ENCODE data around the gene PPM1D. TPM values are rescaled to one million over a fixed set of nuclear protein-coding genes. Genes with fewer than 3 reads are reported as not detected.

The PPM1D gene
- total RNA-seq, 2 experiments from 2014 or later: 9.1 to 16.5 TPM

GRCh38 chr17:60677308-60678117, 77.5 kb downstream of the PPM1D start, which contains the start of gene BCAS3:
Gene BCAS3, plus strand, starts transcription at chr17:60677851.
- H3K9me2 ChIP-seq (ENCODE audit: insufficient read depth, low read length): no peaks in the 10 kb centered on the region
- peak within 1 kb of the TSS; percentile 96 for H3K4me2 ChIP-seq (ENCODE audit: low read length)
- ChIA-PET CTCF (ENCODE audit: unreplicated experiment) (interaction anchor here (1.0 kb wide), 1 partner anchor 9 kb away, joined by 3 read pairs; no protein-coding TSS in a partner anchor), POLR2A (interaction anchor here (0.5 to 1.2 kb wide), 6 partner anchors 8 to 794 kb away, joined by 3 to 4 read pairs (median 3); no protein-coding TSS in a partner anchor)
- H3K27ac ChIP-seq (ENCODE audit: low read depth, low read length, poor library complexity, severe bottlenecking): no peak within 1 kb of the TSS
- intact Hi-C loops (cut with micrococcal nuclease; ENCODE audit: unreplicated experiment): loop anchor here (2.0 kb wide), 1 partner anchor 77 kb away; the partner anchor contains the start of gene PPM1D
- no peaks in the 10 kb centered on the region for H3K9me3 ChIP-seq (ENCODE audit: low read length)
- peak within 1 kb of the TSS; percentile 80 for H3K4me3 ChIP-seq (ENCODE audit: low read depth, low read length, poor library complexity, severe bottlenecking)
- peak; percentile 98 for DNase-seq (ENCODE audit: low spot score)
- H3K36me3 ChIP-seq (ENCODE audit: insufficient read depth, low read length): no peaks in the 10 kb centered on the region
- no peaks in the 10 kb centered on the region for H4K20me1 ChIP-seq (ENCODE audit: insufficient read depth, low read length)
- no peak for TF ChIP-seq EZH2phosphoT487 (IDR thresholded peaks at IDR 0.05; ENCODE audit: borderline replicate concordance, low read depth, low read length)
- TF ChIP-seq CTCF (conservative IDR thresholded peaks at IDR 0.05; ENCODE audit: low read length): no peak
- no peaks in the 10 kb centered on the region for H3K79me2 ChIP-seq (ENCODE audit: insufficient read depth, low read depth, low read length)
- peak within 1 kb of the TSS; percentile 96 for H2AFZ ChIP-seq (ENCODE audit: low read length)
- BruUV-seq (replicated peaks): no TSS peak
- H3K4me1 ChIP-seq (ENCODE audit: insufficient read depth, low read length, poor library complexity, severe bottlenecking): peaks cover 11% of the 10 kb centered on the region

GRCh38 chr17:60678118-60678444, 78.1 kb downstream of the PPM1D start:
- H3K9me2 ChIP-seq (ENCODE audit: insufficient read depth, low read length): no peaks in the 10 kb centered on the region
- DNase-seq (ENCODE audit: low spot score): no peak
- peak overlapping the region; percentile 96 for H2AFZ ChIP-seq (ENCODE audit: low read length)
- no peaks in the 10 kb centered on the region for H3K9me3 ChIP-seq (ENCODE audit: low read length)
- peak overlapping the region; percentile 80 for H3K4me3 ChIP-seq (ENCODE audit: low read depth, low read length, poor library complexity, severe bottlenecking)
- peaks cover 11% of the 10 kb centered on the region for H3K4me1 ChIP-seq (ENCODE audit: insufficient read depth, low read length, poor library complexity, severe bottlenecking)
- no peaks in the 10 kb centered on the region for H3K36me3 ChIP-seq (ENCODE audit: insufficient read depth, low read length)
- CTCF ChIA-PET (ENCODE audit: unreplicated experiment): no interaction called here
- no peak for TF ChIP-seq EZH2phosphoT487 (IDR thresholded peaks at IDR 0.05; ENCODE audit: borderline replicate concordance, low read depth, low read length)
- TF ChIP-seq CTCF (conservative IDR thresholded peaks at IDR 0.05; ENCODE audit: low read length): no peak
- H3K4me2 ChIP-seq (ENCODE audit: low read length): peak overlapping the region; percentile 96
- no peak overlapping the region for H3K27ac ChIP-seq (ENCODE audit: low read depth, low read length, poor library complexity, severe bottlenecking)
- no peaks in the 10 kb centered on the region for H4K20me1 ChIP-seq (ENCODE audit: insufficient read depth, low read length)
- intact Hi-C loops (cut with micrococcal nuclease; ENCODE audit: unreplicated experiment): no loop called here
- no TSS peak for BruUV-seq (replicated peaks)
- H3K79me2 ChIP-seq (ENCODE audit: insufficient read depth, low read depth, low read length): no peaks in the 10 kb centered on the region
- POLR2A ChIA-PET: interaction anchor here (0.5 kb wide), 1 partner anchor 191 kb away, joined by 3 read pairs; no protein-coding TSS in a partner anchor

- Histone ChIP-seq H4K20me1 (ENCODE audit: insufficient read depth, low read length) (no peaks in the 10 kb centered on the region), H3K9me3 (ENCODE audit: low read length) (no peaks in the 10 kb centered on the region), H3K36me3 (ENCODE audit: insufficient read depth, low read length) (no peaks in the 10 kb centered on the region), H3K4me1 (ENCODE audit: insufficient read depth, low read length, poor library complexity, severe bottlenecking) (peaks cover 11% of the 10 kb centered on the region), H3K9me2 (ENCODE audit: insufficient read depth, low read length) (no peaks in the 10 kb centered on the region), H2AFZ (ENCODE audit: low read length) (no peak overlapping the region), H3K4me3 (ENCODE audit: low read depth, low read length, poor library complexity, severe bottlenecking) (no peak overlapping the region), H3K4me2 (ENCODE audit: low read length) (no peak overlapping the region), H3K27ac (ENCODE audit: low read depth, low read length, poor library complexity, severe bottlenecking) (no peak overlapping the region), H3K79me2 (ENCODE audit: insufficient read depth, low read depth, low read length) (no peaks in the 10 kb centered on the region)
- ChIA-PET POLR2A (no interaction called here), CTCF (ENCODE audit: unreplicated experiment) (no interaction called here)
- intact Hi-C loops (cut with micrococcal nuclease; ENCODE audit: unreplicated experiment): no loop called here
- no peak for DNase-seq (ENCODE audit: low spot score)
- BruUV-seq (replicated peaks): no TSS peak
- TF ChIP-seq CTCF (conservative IDR thresholded peaks at IDR 0.05; ENCODE audit: low read length): no peak
Measured at GRCh38 chr17:60679287-60679686, 79.3 kb downstream of the PPM1D start.
